IPS DF 19.7 (cell line): ENCODE results near the gene CDK11A.
"Not testable (repeated sequence)": the region's sequence is repeated elsewhere in the genome, so short reads cannot be mapped to it uniquely, and the experiment has no call there.

Experiments used
- DNase-seq: peaks from one replicate; pipeline ENCODE4 v3.0.0-alpha.2; 2013; ENCODE audit warnings: low read depth, low spot score

The CDK11A gene

DNA sequence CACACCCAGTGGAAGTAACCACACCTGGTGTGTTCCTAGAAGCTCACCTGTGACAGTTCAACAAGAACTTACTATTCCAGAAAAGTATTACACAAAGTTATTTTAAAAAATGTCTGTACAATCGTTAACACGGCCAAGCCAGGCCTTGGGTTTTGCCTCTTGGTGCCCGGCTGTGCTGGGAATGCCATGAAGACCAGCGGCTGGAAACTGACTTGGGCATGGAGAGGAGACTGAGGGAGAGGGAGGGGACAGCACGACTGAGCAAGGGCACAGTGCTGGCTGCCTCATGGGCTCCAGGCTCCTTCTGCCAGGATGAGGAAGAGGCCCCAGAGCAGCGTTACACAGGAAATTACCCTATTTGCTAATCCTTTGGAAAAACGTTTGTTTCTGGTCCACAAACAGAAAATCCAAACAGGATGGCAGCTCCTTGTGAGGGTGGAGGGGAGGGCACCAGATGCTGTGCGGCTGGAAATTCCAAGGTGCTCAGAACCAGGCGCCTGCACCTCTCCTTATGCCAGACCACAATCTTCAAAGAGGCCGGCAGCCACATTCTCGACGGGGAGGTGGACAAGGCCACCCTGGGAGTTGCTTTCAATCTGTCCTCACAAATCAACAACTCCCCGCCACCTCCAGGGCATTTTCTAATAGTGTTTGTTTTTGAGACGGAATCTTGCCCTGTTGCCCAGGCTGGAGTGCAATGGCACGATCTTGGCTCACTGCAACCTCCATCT lies 61.2 kb downstream of the CDK11A start:
- DNase-seq: not testable (repeated sequence)

DNA sequence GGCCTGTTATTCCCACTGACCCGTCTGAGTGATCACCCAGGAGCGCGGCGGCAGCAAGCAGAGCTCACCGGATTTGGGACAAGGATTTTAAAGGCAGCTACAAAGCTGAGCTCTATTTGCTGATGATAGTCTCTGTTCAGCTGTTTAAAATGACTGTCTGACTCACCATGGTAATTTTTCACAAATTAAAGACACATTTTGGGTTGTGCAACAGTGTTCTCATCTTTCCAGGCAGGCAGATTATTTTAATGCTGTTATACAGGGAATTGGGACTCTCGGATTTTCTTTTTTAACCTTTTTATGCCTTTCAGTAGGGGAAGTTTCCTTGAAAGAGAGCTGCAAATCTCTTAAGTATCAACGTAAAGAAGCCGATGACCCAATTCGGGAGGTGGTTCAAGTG lies 61.8 kb downstream of the CDK11A start:
- DNase-seq: not testable (repeated sequence)

DNA sequence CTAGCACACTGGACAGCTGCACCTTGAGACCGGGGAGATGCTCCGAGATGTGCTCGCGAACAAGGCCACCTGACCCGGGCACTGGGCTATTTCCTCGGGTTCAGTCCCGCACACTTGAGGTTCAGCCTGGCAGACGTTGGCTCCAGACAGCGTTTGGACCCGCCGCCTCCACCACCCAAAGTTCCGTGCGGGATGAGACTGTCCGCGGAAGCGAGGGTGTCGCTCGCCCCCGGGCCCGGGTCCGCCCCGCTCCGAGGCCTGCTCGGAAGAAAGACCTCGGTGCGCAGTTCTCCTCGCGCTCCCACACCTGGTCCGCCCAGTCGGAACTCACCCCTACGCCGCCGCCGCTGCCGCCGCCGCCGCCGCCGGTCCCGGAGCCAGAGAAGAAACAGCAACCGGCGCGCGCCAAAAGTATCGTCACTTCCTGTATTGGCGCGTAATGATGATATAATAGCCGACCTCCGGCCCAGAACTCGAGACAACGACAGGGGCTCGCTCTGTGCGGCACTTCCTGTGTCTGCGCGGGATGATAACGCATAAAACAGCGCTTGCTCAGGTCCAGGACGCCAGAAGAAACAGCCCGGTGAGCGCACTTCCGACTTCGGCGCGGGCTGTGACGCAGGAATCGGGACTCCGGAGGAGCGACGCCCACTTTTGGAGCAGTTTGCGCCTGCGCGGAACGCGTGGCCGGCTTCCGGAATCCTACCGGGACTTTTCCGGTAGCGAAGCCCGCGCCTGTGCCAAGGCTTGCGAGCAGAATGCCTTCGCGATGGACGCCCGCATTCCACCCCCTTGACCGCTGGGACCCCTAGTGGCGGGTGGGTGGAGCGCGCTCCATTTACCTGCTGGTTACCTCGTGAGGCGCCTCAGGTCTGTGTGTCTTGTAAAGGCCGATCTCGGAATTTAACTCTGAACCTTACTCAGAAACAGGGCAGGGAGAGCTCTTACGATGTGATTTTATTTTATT lies 65.3 kb downstream of the CDK11A start, which contains the start of gene CDK11B:
CDK11B (minus strand) TSS at position 422 of the 967 bp plus-strand sequence. CDS start 1,519 bp downstream, outside the sequence.
- peak; percentile 80 for DNase-seq
